ENCODE measurements around the gene TMEM204.

TMEM204 gene

GRCh38 chr16:1538804-1539520 is 5.5 kb downstream of the TMEM204 start:
- no peak for DNase-seq (ENCODE audit: low spot score)

DNA sequence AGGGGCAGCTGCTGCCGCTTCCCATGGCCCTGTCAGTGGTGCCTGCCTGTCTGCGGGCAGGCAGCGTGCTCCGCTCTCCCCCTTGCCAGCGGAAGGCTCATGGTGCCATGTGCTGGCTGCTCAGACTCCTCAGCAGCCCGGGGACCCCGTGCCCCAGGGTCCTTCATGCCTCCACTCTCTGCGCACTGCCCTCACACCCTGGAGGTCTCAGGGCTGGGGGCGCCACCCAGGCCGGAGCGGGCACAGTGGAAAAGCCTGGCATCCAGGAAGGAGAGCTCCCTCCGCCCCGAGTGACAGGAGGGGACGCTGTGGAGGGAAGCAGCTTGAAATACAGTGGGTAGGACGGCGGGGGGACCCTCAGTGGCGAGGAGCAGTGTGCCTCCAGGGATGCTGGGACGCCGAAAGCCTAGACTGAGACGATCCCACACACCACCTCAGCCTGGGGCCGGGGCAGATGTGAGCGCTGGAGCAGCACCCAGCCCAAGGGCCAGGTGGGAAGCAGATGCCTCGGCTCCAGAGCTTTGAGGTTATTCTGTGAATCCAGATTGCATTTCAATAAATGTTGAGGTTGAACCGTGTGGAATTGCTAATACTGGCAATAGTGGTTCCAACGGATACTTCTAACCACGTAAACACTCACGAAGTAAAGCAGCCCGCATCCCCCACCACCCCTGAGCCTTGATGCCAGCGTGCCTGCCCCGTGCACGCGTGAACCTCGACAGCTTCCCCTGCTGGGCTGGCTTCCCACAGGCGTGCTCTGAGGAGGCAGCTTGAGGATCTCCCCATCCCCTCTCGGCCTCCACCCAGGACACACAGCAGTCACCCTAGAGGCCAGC is 6.5 kb downstream of the TMEM204 start:
- DNase-seq (ENCODE audit: low spot score): no peak

GRCh38 chr16:1540556-1540855 is 7.0 kb downstream of the TMEM204 start:
- DNase-seq (ENCODE audit: low spot score): no peak

- DNase-seq (ENCODE audit: low spot score): no peak
These were observed 8.1 kb downstream of the TMEM204 start for GRCh38 chr16:1541293-1542165.

DNA sequence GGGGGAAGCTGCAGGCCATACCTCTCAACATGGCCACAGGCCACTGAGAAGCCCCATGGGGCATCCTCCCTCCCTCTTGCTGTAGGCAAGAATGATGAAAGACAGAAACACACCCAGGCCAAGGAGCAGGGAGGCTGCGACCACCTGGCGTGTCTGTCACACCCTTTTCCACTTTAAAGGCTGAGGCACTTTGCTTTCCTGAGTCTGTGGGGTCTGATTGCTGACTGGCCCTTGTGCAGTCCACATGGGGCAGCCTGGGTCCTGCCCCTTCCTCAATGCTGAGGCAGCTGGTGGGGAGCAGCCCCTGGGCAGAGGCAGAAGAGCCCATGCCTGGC is 8.7 kb downstream of the TMEM204 start:
- DNase-seq (ENCODE audit: low spot score): no peak

GRCh38 chr16:1542533-1542932 is 9.1 kb downstream of the TMEM204 start:
- no peak for DNase-seq (ENCODE audit: low spot score)

DNA sequence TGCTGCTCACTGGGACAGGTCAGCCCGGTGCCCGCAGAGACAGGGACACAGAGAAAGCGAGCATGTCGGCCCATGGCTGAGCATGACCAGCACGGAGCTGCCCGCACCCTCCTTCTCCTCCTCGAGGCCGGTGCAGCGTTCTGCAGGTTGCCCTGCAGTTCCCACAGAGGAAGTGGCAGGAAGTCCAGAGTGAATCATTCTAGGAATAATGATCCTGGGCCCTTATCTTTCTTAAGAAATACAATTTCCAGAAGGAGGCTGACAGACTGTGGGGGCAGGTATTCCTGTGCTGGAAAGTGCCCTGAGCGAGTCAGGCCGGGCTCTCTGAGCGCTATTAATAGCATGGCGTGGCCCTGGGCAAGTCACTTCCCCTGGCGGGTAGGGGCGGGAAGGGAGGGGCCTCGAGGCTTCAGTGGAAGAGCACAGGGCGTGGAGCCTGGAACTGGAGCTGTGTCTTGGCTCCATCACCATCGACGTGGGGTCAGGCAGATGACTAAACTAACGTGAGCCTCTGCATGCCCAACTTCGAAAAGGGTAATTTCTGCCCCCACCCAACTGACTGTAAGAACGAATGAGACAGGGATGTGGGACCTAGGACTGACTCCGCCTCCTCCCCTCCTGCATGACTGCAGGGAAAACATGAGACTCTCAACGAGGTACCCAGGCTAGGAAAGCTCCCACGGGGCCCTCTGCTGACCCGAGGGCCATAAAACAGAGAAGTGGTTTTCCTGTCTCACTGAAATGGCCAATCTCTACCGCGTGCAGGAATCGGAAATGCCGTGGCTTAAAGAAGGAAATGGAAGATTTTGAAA is 9.8 kb downstream of the TMEM204 start:
- no peak for DNase-seq (ENCODE audit: low spot score)

- no peak for DNase-seq (ENCODE audit: low spot score)
These were observed 11.9 kb downstream of the TMEM204 start for GRCh38 chr16:1545044-1546040.

GRCh38 chr16:1546430-1546829 is 13.0 kb downstream of the TMEM204 start:
- no peak for DNase-seq (ENCODE audit: low spot score)

GRCh38 chr16:1548233-1548632 is 14.8 kb downstream of the TMEM204 start:
- DNase-seq (ENCODE audit: low spot score): no peak

DNA sequence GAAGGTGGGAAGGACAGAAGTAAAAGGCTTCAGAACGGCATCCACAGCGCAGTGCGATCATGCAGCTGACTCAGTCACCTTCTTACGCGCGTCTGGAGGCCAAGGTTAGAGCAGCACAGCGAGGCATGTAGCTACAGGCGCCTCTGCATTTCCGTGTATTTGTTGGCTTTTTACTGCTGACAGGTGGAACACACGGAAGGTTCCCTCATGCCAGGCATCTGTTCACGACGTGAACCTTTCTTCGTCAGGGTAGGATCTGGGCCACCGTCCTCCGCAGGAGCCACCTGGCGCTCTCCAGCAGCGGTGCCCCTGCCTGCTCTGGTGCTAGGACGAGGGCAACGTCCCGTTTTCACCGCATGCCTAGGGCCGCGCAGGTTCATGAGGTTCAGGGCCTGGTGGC is 15.3 kb downstream of the TMEM204 start:
- DNase-seq (ENCODE audit: low spot score): no peak

DNA sequence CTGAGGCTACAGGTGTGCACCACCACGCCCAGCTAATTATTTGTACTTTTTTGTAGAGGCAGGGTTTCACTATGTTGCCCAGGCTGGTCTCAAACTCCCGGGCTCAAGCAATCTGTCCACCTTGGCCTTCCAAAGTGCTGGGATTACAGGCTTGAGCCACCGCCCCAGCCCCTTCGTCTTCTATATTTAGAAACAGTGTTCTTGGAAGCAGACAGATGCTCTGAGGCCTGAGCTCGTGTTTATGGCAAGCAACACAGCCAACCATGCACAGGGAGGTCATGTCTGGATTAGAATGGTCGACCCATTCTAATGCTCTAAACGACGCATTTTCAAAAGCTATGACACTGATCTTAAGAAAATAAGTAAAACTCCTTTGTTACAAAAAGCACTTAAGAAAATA is 16.6 kb downstream of the TMEM204 start:
- DNase-seq (ENCODE audit: low spot score): no peak

- no peak for DNase-seq (ENCODE audit: low spot score)
These were observed 17.2 kb downstream of the TMEM204 start for GRCh38 chr16:1550696-1551095.

GRCh38 chr16:1551166-1551565 is 17.7 kb downstream of the TMEM204 start:
- DNase-seq (ENCODE audit: low spot score): no peak

GRCh38 chr16:1552129-1552528 is 18.7 kb downstream of the TMEM204 start:
- DNase-seq (ENCODE audit: low spot score): no peak

- DNase-seq (ENCODE audit: low spot score): no peak
These were observed 20.7 kb downstream of the TMEM204 start for GRCh38 chr16:1553946-1554825.

- no peak for DNase-seq (ENCODE audit: low spot score)
These were observed 21.5 kb downstream of the TMEM204 start for GRCh38 chr16:1554826-1555445.

DNA sequence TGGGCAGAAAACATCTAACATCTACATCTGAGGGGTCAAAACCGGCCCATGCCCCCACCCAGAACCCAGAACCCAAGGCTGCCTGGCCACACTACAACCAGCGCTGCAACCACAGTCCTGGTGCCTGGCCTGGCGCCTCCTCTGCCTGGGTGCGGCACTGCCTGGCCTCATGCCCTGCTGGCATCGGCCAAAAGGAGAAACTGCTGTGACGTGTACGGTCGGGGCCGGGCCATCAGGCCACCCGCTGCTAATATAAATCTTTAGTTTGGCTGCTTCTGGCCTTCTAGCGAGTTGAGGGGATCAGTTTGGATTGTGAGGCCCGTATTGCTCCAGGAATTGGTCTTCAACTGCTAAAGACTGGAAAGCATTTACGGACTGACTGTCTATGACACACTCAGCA is 22.8 kb downstream of the TMEM204 start:
- no peak for DNase-seq (ENCODE audit: low spot score)

DNA sequence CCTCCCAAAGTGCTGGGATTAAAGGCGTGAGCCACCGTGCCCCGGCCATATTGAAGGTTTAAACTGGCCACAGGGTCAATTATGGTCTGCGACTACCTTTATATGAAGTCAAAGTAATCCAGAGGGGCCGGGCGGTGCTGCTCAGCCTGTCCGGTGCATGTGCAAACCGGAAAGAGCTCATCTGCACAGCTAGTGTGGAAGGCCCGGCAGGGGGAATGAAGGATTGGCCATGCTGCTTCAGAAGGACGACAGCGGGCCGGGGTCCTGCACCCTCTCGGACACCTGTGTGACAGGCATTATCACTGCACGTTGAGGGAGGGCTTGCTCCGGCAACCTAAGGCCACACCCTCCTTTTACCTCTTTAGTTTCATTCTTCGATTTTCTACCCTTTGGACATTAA is 23.6 kb downstream of the TMEM204 start:
- no peak for DNase-seq (ENCODE audit: low spot score)

All from putamen (tissue), 1 donor.